BE2C (cell line): Measurements from ENCODE around the gene ECEL1.
A peak's percentile ranks its signal among the peaks of the same experiment; 100 is the strongest.
"Not testable (repeated sequence)": the region's sequence is repeated elsewhere in the genome, so short reads cannot be mapped to it uniquely, and the experiment has no call there.

Experiments
- DNase-seq: peaks from one replicate; pipeline ENCODE4 v3.0.0-alpha.2; 2020
- H3K27me3 ChIP-seq: fragments of 250-450 bp; sonication (Bioruptor Pico); 2 replicates; pipeline ENCODE4 v1.5.1; 2020; ENCODE audit warnings: mild to moderate bottlenecking
- H3K36me3 ChIP-seq: fragments of 250-450 bp; sonication (Bioruptor Pico); 2 replicates; pipeline ENCODE4 v1.5.1; 2020; ENCODE audit warnings: mild to moderate bottlenecking
- H3K4me1 ChIP-seq: fragments of 250-450 bp; sonication (Bioruptor Pico); 2 replicates; pipeline ENCODE4 v1.5.1; 2020
- H3K4me3 ChIP-seq: 2 replicates; pipeline ENCODE4 v1.5.1; 2011; ENCODE audit warnings: low read depth, low read length
- H3K9me3 ChIP-seq: fragments of 250-450 bp; sonication (Bioruptor Pico); 2 replicates; pipeline ENCODE4 v1.5.1; 2020
- CTCF ChIP-seq: IDR thresholded peaks from 2 replicates; pipeline ENCODE4 v1.5.1; 2012; ENCODE audit warnings: mild to moderate bottlenecking, low read depth, low read length

Gene ECEL1

DNA sequence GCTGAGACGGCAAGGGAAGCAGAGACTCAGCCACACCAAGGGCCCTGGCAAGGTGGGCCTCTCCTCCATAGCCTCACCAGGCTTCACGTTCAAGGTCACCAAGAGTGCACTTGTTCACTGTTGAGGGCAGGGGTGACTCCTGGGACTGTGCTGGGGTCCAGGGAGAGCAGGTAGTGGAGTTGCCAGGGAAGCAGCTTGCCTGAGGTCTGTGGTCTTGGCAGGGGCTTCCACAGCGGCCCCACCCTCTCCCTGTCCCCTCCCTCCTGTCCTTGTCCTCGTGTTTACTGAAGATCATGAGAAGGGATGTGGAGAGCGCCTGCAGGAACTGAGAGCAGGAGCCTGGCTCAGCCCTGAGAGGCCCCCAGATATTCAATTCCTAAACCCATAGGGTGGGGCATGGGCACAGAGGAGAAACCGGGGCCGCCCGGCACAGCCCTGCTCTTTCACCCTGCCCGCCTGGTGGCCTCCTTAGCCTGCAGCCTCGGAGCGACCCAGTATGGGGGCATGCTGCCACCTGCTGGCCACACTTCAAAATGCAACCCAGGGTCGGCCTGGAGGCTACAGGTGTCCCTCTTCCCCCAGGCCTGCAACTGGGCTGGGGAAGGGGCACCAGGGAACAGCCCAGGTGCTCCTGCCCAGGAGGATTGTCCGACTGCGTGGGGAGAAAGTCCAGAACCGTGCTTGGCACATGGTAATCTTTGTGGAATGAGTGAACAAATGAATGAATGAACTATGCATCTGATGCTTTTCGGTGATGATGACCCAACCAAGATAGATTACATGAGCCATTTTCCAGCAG, 47.2 kb downstream of the ECEL1 start:
- H3K4me1 ChIP-seq, H3K36me3 ChIP-seq, H3K9me3 ChIP-seq, H3K27me3 ChIP-seq, H3K4me3 ChIP-seq: not testable (repeated sequence)
- peak; percentile 87 for DNase-seq
- peak; percentile 80 for TF ChIP-seq CTCF

GRCh38 chr2:232439758-232440135, 47.9 kb downstream of the ECEL1 start:
- no peaks in the 10 kb centered on the region for H3K9me3 ChIP-seq
- TF ChIP-seq CTCF: no peak
- no peak for DNase-seq
- peaks cover 5% of the 10 kb centered on the region for H3K4me1 ChIP-seq
- no peaks in the 10 kb centered on the region for H3K27me3 ChIP-seq
- H3K36me3 ChIP-seq: no peaks in the 10 kb centered on the region
- no peak overlapping the region for H3K4me3 ChIP-seq

GRCh38 chr2:232438951-232439757, 48.5 kb downstream of the ECEL1 start:
- no peak overlapping the region for H3K4me3 ChIP-seq
- no peaks in the 10 kb centered on the region for H3K27me3 ChIP-seq
- H3K4me1 ChIP-seq: peaks cover 3% of the 10 kb centered on the region
- H3K9me3 ChIP-seq: no peaks in the 10 kb centered on the region
- peak; percentile 69 for DNase-seq
- H3K36me3 ChIP-seq: no peaks in the 10 kb centered on the region
- peak; percentile 37; the same call in 1 of the 2 replicates for TF ChIP-seq CTCF

DNA sequence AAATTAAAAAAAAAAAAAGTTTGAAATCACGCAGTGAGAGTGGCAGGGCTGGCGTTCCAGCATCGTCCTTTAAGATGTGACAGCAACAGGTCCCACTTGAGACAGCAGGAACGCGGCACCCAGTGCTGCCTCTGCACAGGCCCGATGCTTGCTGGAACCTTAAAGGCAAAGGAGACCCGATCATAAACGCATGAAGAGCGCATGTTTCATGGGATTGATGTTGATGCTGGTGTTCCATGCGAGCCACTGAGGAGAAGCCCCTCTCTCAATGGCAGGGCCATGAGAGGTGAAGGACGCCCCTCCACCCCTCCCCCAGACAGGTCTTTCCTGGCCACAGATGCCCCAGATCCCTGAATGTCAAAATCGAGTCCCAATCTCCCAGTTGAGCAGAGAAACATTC, 49.5 kb downstream of the ECEL1 start:
- Histone ChIP-seq H3K27me3 (no peaks in the 10 kb centered on the region), H3K9me3 (no peaks in the 10 kb centered on the region), H3K4me1 (no peaks in the 10 kb centered on the region), H3K36me3 (no peaks in the 10 kb centered on the region), H3K4me3 (no peak overlapping the region)
- no peak for DNase-seq
- no peak for TF ChIP-seq CTCF

- no peaks in the 10 kb centered on the region for H3K36me3 ChIP-seq
- DNase-seq: no peak
These were observed 50.5 kb downstream of the ECEL1 start for GRCh38 chr2:232437195-232437571.

More at GRCh38 chr2:232437195-232437571, 50.5 kb downstream of the ECEL1 start:
- no peaks in the 10 kb centered on the region for H3K27me3 ChIP-seq
- no peaks in the 10 kb centered on the region for H3K4me1 ChIP-seq
- TF ChIP-seq CTCF: no peak
- no peak overlapping the region for H3K4me3 ChIP-seq
- no peaks in the 10 kb centered on the region for H3K9me3 ChIP-seq
